Panc1 (cell line): ENCODE results near the gene ISY1. TPM values are rescaled to one million over a fixed set of nuclear protein-coding genes. Genes with fewer than 3 reads are reported as not detected.

Experiments
- ATAC-seq: fragments of 200-7000 bp; cut with Tn5 transposase; 2 replicates; pipeline ENCODE4 v1.9.1; 2020; ENCODE audit warnings: mild to moderate bottlenecking, moderate library complexity
- BruUV-seq: library from RNA; stranded (reverse); fragments of 400-500 nt; replicated peaks from 2 replicates; lab custom pipeline; 2021; lab: Mats Ljungman, UMichigan
- CTCF ChIA-PET: fragments of 300-600 bp; sonication (Branson Sonifier 250); formaldehyde crosslinking; loops from one replicate; lab custom pipeline; 2022; ENCODE audit warnings: antibody characterized with exemption; lab: Charles Lee
- POLR2A ChIA-PET: fragments of 300-600 bp; sonication (Branson Sonifier 250); formaldehyde crosslinking; loops from one replicate; lab custom pipeline; 2022; ENCODE audit warnings: antibody characterized with exemption; lab: Charles Lee
- DNase-seq: peaks from one replicate; pipeline ENCODE4 v3.0.0-alpha.2; 2010; ENCODE audit warnings: low read depth, low spot score
- H3K27ac ChIP-seq: 2 replicates; pipeline ENCODE4 v1.5.1; 2011; ENCODE audit warnings: mild to moderate bottlenecking, low read length, inconsistent platforms
- H3K27me3 ChIP-seq: fragments of 200-500 bp; sonication (Bioruptor generic); 2 replicates; pipeline ENCODE4 v1.6.0; 2014; ENCODE audit warnings: low read length, inconsistent platforms; ENCODE audit not compliant: control insufficient read depth, insufficient read depth
- H3K36me3 ChIP-seq: fragments of 200-500 bp; sonication (Bioruptor generic); 2 replicates; pipeline ENCODE4 v1.5.1; 2014; ENCODE audit warnings: inconsistent platforms, mild to moderate bottlenecking, low read length, moderate library complexity; ENCODE audit not compliant: control insufficient read depth, insufficient read depth
- H3K4me1 ChIP-seq: 2 replicates; pipeline ENCODE4 v1.5.1; 2011; ENCODE audit warnings: inconsistent platforms, mild to moderate bottlenecking, low read length, moderate library complexity; ENCODE audit not compliant: control insufficient read depth, insufficient read depth
- H3K4me3 ChIP-seq, 2 experiments: 2 replicates each; pipeline ENCODE4 v1.5.1; 2011 to 2012; ENCODE audit warnings: low read depth in 2 of 2, low read length in 2 of 2, mild to moderate bottlenecking in 2 of 2, inconsistent platforms in 1 of 2, moderate library complexity in 1 of 2
- H3K9me3 ChIP-seq: fragments of 200-500 bp; sonication (Bioruptor generic); 2 replicates; pipeline ENCODE4 v1.5.1; 2014; ENCODE audit warnings: low read depth, mild to moderate bottlenecking, inconsistent platforms, low read length, moderate library complexity; ENCODE audit not compliant: control insufficient read depth, insufficient read depth
- POLR2AphosphoS5 ChIP-seq: IDR thresholded peaks from 2 replicates; pipeline ENCODE4 v1.6.1; 2012; ENCODE audit warnings: mild to moderate bottlenecking, low read depth, low read length, moderate library complexity
- SIN3A ChIP-seq: IDR thresholded peaks from 2 replicates; pipeline ENCODE4 v1.6.1; 2012; ENCODE audit warnings: low read depth, mild to moderate bottlenecking, low read length, moderate library complexity, borderline replicate concordance; ENCODE audit not compliant: insufficient read depth
- TCF7L2 ChIP-seq: IDR thresholded peaks from 2 replicates; pipeline ENCODE4 v1.6.1; 2011; ENCODE audit warnings: mild to moderate bottlenecking, low read depth, low read length, inconsistent platforms
- in situ Hi-C: cut with HindIII; loops from 2 replicates; pipeline ENCODE4 v1.10.0; 2016; ENCODE audit warnings: low sequenced_read_pairs, low pct_unique_long_range_greater_than_20kb
- intact Hi-C: fragments of 100-400 bp; cut with micrococcal nuclease; formaldehyde crosslinking; loops from one replicate; pipeline ENCODE4 v1.10.0; 2022; ENCODE audit not compliant: unreplicated experiment
- total RNA-seq: library from RNA; stranded (reverse); gene quantifications from one replicate; pipeline ENCODE4 v1.2.1, GENCODE V29; 2021; ENCODE audit not compliant: unreplicated experiment
- TF ChIP-seq, protein P1 (sequence below): fragments of 450-650 bp; IDR thresholded peaks from 2 replicates; pipeline ENCODE4 v1.5.1; 2017; ENCODE audit warnings: mild to moderate bottlenecking
- TF ChIP-seq, protein P2 (sequence below), 2 experiments: IDR thresholded peaks; 2 replicates each; pipeline ENCODE4 v1.6.1; 2011 to 2012; ENCODE audit warnings: low read depth in 2 of 2, control low read depth in 1 of 2, low read length in 1 of 2, mild to moderate bottlenecking in 1 of 2, moderate library complexity in 1 of 2; ENCODE audit not compliant: insufficient read depth in 1 of 2

The ISY1 gene
- total RNA-seq, 1 experiment from 2014 or later: 45.7 TPM

- Histone ChIP-seq H3K4me3 (peak overlapping the region; percentile 76), H3K27me3 (no peaks in the 10 kb centered on the region), H3K36me3 (peaks cover 16% of the 10 kb centered on the region), H3K9me3 (no peaks in the 10 kb centered on the region), H3K4me1 (peaks cover 32% of the 10 kb centered on the region), H3K27ac (peak overlapping the region; percentile 91)
- DNase-seq (no peak), ATAC-seq (no peak)
- in situ Hi-C loops (no loop called here), intact Hi-C loops (loop anchor here (5.0 kb wide), 2 partner anchors 45 to 65 kb away; partner anchors contain the start of gene COPG1)
- CTCF ChIA-PET: no interaction called here
- POLR2A ChIA-PET: no interaction called here
- no TSS peak for BruUV-seq
- TF ChIP-seq TCF7L2: no peak
- TF ChIP-seq, protein P1, sequence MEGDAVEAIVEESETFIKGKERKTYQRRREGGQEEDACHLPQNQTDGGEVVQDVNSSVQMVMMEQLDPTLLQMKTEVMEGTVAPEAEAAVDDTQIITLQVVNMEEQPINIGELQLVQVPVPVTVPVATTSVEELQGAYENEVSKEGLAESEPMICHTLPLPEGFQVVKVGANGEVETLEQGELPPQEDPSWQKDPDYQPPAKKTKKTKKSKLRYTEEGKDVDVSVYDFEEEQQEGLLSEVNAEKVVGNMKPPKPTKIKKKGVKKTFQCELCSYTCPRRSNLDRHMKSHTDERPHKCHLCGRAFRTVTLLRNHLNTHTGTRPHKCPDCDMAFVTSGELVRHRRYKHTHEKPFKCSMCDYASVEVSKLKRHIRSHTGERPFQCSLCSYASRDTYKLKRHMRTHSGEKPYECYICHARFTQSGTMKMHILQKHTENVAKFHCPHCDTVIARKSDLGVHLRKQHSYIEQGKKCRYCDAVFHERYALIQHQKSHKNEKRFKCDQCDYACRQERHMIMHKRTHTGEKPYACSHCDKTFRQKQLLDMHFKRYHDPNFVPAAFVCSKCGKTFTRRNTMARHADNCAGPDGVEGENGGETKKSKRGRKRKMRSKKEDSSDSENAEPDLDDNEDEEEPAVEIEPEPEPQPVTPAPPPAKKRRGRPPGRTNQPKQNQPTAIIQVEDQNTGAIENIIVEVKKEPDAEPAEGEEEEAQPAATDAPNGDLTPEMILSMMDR: no peak
- TF ChIP-seq, protein P2, sequence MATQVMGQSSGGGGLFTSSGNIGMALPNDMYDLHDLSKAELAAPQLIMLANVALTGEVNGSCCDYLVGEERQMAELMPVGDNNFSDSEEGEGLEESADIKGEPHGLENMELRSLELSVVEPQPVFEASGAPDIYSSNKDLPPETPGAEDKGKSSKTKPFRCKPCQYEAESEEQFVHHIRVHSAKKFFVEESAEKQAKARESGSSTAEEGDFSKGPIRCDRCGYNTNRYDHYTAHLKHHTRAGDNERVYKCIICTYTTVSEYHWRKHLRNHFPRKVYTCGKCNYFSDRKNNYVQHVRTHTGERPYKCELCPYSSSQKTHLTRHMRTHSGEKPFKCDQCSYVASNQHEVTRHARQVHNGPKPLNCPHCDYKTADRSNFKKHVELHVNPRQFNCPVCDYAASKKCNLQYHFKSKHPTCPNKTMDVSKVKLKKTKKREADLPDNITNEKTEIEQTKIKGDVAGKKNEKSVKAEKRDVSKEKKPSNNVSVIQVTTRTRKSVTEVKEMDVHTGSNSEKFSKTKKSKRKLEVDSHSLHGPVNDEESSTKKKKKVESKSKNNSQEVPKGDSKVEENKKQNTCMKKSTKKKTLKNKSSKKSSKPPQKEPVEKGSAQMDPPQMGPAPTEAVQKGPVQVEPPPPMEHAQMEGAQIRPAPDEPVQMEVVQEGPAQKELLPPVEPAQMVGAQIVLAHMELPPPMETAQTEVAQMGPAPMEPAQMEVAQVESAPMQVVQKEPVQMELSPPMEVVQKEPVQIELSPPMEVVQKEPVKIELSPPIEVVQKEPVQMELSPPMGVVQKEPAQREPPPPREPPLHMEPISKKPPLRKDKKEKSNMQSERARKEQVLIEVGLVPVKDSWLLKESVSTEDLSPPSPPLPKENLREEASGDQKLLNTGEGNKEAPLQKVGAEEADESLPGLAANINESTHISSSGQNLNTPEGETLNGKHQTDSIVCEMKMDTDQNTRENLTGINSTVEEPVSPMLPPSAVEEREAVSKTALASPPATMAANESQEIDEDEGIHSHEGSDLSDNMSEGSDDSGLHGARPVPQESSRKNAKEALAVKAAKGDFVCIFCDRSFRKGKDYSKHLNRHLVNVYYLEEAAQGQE (IDR thresholded peaks at IDR 0.05; ENCODE audit: insufficient read depth in 1 of 2, low read depth in 2 of 2, low read length in 1 of 2): no peak
- TF ChIP-seq POLR2AphosphoS5: no peak
- TF ChIP-seq SIN3A: no peak
Observed at GRCh38 chr3:129181819-129182218, 21.0 kb upstream of the ISY1 start.

- TF ChIP-seq, protein P2 (IDR thresholded peaks at IDR 0.05; ENCODE audit: insufficient read depth in 1 of 2, low read depth in 2 of 2, low read length in 1 of 2): no peak
- TF ChIP-seq, protein P1: no peak
- TF ChIP-seq SIN3A (no peak), TCF7L2 (no peak), POLR2AphosphoS5 (no peak)
- ATAC-seq: no peak
- in situ Hi-C loops: no loop called here
Observed at GRCh38 chr3:129180461-129180860, 19.6 kb upstream of the ISY1 start.

More at GRCh38 chr3:129180461-129180860, 19.6 kb upstream of the ISY1 start:
- no peak for DNase-seq
- TSS peak; percentile 5 for BruUV-seq
- H3K4me3 ChIP-seq: peak overlapping the region; percentile 76
- ChIA-PET CTCF (interaction anchor here (0.7 kb wide), 1 partner anchor 69 kb away, joined by 13 read pairs; no protein-coding TSS in a partner anchor), POLR2A (interaction anchor here (0.6 kb wide), 3 partner anchors 12 to 60 kb away, joined by 3 to 10 read pairs (median 4); no protein-coding TSS in a partner anchor)
- no peaks in the 10 kb centered on the region for H3K27me3 ChIP-seq
- no peaks in the 10 kb centered on the region for H3K9me3 ChIP-seq
- intact Hi-C loops: loop anchor here (5.0 kb wide), 2 partner anchors 47 to 67 kb away; partner anchors contain the start of gene COPG1
- H3K27ac ChIP-seq: peak overlapping the region; percentile 91
- H3K36me3 ChIP-seq: peaks cover 16% of the 10 kb centered on the region
- H3K4me1 ChIP-seq: peaks cover 27% of the 10 kb centered on the region
